Right ventricle myocardium inferior (tissue), 1 donor: ENCODE results near the gene RAD9A. TPM values are rescaled to one million over a fixed set of nuclear protein-coding genes. Genes with fewer than 3 reads are reported as not detected.
"Not testable (repeated sequence)": the region's sequence is repeated elsewhere in the genome, so short reads cannot be mapped to it uniquely, and the experiment has no call there.

Source experiments
- ATAC-seq: fragments of 200-7000 bp; cut with Tn5 transposase; one replicate; pipeline ENCODE4 v1.9.1; 2020; ENCODE audit warnings: mild to moderate bottlenecking, moderate library complexity
- DNase-seq: peaks from one replicate; pipeline ENCODE4 v3.0.0; 2021; ENCODE audit errors: missing footprints
- intact Hi-C: fragments of 100-400 bp; cut with DNase I; formaldehyde crosslinking; loops from one replicate; pipeline ENCODE4 v1.11.0; 2022
- total RNA-seq: library from RNA; stranded (reverse); fragmentation: NEBNext Ultra II Directional; extraction: Animal tissue kit (Norgen Biotek cat#: 25700); gene quantifications from one replicate; pipeline ENCODE4 v1.2.1, GENCODE V29; 2021
- donor health status: DM: no; HTN: yes; CAD: no; lungs with severe emphysema.

RAD9A gene
- total RNA-seq, 1 donor from 2014 or later, result 6.9 TPM

DNA sequence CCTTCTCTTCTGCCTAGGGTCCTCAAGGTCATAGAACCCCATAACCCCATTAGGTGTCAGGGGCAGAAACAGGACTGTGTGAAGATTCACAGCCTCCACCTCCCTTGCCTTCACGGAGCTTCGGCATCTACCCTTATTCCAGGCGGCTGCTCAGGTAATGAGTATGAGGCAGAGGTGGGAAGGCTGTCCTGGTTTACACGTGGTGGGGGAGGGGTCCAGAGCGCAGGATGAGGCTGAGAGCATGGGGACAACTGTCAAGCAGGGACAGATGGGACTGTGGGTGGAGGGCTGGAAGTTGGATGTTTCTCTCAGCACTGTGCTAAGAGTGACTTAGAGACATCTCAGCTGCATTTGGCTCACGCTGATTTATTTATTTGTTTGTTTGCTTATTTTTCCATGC is 4.3 kb upstream of the RAD9A start:
- ATAC-seq (no peak), DNase-seq (no peak)
- intact Hi-C loops, result no loop called here

DNA sequence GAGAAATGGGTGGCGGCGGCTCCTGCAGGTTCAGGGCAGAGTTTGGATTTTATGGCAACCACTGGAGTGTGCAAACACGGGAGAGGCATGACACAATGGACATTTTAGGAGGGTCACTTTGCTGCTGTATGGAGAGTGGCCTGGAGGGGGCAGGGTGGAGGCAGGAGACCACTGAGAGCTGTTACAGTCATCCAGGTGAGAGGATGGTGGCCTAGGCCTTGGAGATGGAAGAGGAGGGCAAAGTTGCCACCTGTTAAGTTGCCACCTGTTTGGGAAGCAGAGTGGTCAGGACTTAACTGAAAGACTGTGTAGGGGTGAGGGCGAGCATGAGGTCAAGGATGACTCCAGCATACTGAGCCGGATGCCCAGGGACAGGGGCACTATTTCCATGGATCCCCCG is 2.3 kb upstream of the RAD9A start:
- intact Hi-C loops, result no loop called here
- ATAC-seq (no peak), DNase-seq (no peak)

DNA sequence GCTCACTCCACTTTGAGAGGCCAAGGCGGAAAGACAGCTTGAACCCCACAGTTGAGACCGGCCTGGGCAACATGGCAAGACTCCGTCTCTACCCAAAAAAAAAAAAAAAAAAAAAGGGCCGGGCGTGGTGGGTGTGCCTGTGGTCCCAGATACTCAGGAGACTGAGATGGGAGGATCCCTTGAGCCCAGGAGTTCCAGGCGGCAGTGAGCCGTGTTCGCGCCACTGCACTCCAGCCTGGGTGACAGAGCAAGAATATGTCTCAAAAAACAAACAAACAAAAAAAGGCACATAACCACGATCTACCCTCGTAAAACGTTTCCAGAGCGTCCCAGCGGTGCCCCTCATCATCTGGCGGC is 861 bp upstream of the RAD9A start:
- DNase-seq (no peak), ATAC-seq (no peak)
- intact Hi-C loops, result loop anchor here (2.0 kb wide), 1 partner anchor 116 kb away; no protein-coding TSS in a partner anchor

DNA sequence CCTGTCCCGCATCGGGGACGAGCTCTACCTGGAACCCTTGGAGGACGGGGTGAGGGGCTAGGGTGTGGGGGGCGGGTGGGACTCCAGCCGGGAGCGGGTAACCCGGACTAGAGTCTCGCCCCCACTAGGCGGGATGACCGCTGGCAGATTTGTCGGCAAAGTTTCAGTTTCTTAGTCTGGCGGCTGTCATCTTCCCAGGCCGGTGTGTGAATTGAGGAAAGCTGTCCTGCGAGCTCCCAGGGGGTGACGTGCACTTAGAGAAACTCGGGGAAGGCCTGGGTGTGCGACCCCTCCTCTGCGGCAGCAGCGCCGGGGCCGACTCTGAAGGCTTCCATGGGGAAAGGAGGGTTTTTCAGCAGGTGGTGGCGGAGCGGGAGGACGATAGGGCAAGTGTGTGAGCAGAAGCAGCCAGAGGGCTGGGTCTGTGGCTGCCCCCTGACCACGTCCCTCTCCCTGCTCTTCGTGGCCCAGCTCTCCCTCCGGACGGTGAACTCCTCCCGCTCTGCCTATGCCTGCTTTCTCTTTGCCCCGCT is 463 bp downstream of the RAD9A start:
- ATAC-seq (no peak), DNase-seq (no peak)
- intact Hi-C loops, result no loop called here

DNA sequence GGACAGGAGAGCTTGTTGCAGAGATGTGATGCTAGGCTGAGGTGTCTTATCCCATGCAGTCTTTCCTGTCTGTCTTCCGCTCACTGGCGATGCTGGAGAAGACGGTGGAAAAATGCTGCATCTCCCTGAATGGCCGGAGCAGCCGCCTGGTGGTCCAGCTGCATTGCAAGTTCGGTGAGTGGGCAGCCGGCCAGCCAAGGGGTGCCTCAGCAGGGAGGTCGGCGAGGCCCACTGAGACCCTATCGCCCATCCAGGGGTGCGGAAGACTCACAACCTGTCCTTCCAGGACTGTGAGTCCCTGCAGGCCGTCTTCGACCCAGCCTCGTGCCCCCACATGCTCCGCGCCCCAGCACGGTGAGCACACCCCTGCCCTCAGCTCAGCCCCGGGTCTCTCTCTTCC is 1.7 kb downstream of the RAD9A start:
- no peak for ATAC-seq
- intact Hi-C loops, result no loop called here
- no peak for DNase-seq

DNA sequence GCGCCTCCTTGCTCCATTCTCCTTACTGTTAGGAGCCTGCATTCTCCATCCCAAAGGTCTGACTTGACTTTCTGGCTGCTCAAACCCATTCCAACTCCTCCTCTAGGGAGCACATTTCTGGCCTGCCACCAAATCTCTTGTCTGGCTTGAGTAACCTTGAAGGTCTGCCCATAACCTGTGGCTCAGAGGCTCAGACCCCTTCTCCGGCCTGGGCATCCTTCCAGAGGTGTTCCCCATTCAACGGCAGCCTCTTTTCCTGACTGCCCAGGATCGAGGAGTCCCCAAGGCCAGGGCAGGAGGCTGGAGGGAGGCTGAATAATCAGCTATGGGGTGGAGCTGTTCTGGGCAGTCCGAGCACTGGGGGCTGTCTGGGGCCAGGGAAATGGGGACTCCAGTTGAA is 2.2 kb downstream of the RAD9A start:
- no peak for DNase-seq
- no peak for ATAC-seq
- intact Hi-C loops, result no loop called here

DNA sequence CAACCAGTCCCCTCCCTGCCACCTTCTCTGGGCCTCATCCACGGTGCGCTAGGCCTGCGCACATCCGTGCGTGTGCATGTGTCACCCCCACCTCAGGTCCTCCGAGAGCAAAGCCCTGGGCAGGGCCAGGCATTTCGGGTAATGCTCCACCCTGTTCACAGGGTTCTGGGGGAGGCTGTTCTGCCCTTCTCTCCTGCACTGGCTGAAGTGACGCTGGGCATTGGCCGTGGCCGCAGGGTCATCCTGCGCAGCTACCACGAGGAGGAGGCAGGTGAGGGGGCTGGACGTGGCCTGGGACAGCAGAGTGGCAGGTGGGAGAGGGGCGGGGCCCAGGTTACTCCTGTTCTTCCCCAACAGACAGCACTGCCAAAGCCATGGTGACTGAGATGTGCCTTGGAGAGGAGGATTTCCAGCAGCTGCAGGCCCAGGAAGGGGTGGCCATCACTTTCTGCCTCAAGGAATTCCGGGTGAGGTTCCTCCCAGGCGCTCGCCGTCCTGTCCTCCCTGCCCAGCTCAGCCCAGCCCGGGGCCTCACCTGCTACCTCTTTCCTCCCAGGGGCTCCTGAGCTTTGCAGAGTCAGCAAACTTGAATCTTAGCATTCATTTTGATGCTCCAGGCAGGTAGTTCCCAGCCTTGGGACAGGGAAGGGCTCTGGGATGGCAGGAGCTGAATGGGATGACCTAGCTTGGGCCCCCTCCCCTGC is 3.9 kb downstream of the RAD9A start:
- no peak for ATAC-seq
- intact Hi-C loops, result no loop called here
- no peak for DNase-seq

DNA sequence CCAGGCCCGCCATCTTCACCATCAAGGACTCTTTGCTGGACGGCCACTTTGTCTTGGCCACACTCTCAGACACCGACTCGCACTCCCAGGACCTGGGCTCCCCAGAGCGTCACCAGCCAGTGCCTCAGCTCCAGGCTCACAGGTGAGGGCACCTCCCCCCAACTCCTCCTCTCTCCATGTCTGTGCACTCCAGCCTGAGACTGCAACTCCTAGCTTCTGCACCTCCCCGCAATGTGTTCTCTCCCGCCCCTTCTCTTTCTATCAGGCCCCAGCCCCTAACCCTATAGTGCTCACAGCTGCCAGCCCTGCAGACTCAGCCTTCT is 4.4 kb downstream of the RAD9A start:
- no peak for ATAC-seq
- intact Hi-C loops, result no loop called here
- no peak for DNase-seq

DNA sequence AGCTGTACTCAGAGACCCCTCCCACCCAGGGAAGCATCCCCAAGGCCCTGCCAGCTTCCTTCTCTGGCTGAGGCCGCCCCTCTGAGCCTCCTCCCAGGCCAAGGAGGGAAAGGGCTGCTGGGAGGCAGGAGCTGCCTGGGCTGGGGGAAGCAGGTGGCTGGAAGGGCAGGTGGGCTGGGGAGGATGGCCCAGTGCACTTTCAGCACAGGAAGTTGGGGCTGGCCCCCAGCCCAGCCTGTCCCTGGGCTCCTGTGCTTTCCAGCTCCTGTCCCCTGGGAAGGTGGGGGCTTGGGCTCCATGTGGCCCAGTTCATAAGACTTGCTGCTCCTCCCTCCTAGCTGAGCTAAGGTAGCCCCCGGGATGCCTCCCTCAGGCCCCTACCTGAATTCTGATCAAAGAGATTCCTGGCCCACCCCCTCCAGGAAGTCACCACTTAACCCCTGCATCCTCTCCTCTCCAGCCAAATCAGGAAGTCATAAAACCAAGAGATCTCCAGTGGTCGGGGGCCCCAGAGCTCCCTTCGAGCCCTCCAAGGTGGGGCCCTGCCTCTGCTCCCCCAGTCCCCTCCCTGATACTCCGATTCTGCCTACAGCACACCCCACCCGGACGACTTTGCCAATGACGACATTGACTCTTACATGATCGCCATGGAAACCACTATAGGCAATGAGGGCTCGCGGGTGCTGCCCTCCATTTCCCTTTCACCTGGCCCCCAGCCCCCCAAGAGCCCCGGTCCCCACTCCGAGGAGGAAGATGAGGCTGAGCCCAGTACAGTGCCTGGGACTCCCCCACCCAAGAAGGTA is 5.0 kb downstream of the RAD9A start:
- no peak for DNase-seq
- intact Hi-C loops, result no loop called here
- ATAC-seq, result no peak

DNA sequence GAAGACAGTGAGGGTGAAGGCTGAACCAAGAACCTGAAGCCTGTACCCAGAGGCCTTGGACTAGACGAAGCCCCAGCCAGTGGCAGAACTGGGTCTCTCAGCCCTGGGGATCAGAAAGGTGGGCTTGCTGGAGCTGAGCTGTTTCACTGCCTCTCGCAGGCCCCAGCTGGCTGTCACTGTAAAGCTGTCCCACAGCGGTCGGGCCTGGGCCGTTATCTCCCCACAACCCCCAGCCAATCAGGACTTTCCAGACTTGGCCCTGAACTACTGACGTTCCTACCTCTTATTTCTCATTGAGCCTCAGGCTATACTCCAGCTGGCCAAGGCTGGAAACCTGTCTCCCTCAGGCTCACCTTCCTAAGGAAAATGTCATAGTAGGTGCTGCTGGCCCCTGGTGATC is 5.8 kb downstream of the RAD9A start:
- no peak for DNase-seq

DNA sequence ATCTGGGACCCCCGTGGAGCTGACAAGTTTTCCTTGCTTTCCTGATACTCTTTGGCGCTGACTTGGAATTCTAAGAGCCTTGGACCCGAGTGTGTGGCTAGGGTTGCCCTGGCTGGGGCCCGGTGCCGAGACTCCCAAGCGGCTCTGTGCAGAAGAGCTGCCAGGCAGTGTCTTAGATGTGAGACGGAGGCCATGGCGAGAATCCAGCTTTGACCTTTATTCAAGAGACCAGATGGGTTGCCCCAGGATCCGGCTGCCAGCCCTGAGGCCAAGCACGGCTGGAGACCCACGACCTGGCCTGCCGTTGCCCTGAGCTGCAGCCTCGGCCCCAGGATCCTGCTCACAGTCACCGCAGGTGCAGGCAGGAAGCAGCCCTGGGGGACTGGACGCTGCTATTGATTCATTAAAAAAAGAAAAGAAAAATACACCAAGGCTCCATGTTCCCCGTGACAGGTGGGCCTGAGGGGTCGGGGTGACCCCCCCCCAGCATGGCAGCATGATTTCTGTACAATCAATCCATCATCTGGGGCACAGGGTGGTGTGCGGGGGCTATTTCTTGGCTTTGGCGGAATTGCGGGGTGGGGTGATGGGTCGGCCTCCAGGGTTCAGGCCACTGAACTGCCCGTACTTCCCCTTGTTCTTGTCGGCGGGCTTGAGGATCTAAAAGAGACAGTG is 6.3 kb downstream of the RAD9A start:
- DNase-seq (no peak), ATAC-seq (no peak)
- intact Hi-C loops, result no loop called here

More for the DNA sequence above, 5.8 kb downstream of the RAD9A start:
- intact Hi-C loops, result no loop called here
- ATAC-seq, result no peak

DNA sequence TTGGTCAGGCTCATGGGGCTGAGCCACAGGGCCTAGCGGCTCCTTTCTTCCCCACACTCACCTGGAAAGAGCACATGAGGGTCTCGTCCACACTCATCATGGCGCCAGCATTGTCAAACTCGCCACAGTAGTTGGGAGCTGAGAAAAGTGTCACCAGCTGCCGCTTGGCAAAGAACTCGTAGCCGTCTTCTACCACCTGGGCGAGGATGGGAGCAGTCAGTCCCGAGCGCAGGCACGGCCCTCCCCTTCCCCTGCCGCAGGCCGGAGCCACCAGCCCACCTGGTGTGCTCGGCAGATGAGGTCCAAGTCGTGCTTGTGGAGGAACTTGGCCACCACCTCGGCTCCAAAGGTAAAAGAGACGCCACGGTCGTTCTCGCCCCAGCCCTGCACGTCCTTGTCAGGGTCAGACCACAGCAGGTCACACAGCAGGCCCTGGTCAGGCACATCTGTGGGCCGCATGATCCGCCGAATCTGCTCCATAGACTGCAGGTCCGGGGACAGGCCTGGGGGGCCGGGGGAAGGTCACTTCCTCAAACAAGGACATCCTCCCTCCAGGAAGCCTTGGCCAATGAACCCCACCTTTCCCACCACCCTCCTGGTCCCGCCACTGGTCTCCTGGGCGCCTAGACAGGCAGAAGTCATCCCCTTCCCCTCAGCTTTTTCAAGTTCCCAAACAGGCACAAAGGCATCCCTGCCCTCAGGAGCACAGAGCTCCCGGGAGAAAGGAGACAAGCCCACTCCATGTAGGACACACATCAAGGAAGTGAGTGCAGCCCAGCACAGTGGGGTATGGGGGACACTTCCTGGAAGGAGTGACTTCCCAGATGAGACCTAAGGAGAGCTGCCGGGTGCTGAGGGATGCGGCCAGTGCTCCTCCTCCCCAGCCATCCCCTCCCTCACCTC is 7.1 kb downstream of the RAD9A start:
- DNase-seq, result no peak
- intact Hi-C loops, result no loop called here
- no peak for ATAC-seq

DNA sequence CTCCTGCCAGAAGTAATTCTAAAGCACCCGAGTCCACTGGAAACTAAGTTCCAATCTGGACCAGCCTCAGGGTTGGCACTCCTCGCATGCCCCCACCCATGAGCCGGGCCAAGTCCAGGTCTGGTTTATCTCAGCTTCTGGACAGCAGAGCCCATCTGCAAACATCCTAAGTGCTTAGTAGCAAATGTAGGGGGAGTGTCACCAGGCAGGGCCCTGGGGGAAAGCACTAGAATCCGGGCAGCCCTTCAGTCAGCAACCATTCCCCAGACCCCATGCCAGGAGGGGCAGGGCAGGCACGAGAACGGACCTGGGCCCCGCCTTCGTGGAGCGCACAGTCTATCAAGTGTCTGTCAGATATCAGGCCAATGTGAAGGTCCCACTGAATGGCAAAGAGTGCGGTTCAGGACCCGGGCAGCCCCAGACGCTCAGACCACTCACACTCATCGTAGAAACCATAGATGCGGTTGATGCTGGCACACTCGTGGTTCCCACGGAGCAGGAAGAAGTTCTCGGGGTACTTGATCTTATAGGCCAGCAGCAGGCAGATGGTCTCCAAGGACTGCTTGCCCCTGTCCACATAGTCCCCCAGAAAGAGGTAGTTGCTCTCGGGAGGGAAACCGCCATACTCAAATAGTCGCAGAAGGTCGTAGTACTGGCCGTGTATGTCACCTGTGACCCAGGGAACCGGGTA is 8.6 kb downstream of the RAD9A start:
- ATAC-seq (peak; percentile 2), DNase-seq (no peak)
- intact Hi-C loops, result loop anchor here (5.0 kb wide), 1 partner anchor 67 kb away; the partner anchor contains the start of gene TMEM134

DNA sequence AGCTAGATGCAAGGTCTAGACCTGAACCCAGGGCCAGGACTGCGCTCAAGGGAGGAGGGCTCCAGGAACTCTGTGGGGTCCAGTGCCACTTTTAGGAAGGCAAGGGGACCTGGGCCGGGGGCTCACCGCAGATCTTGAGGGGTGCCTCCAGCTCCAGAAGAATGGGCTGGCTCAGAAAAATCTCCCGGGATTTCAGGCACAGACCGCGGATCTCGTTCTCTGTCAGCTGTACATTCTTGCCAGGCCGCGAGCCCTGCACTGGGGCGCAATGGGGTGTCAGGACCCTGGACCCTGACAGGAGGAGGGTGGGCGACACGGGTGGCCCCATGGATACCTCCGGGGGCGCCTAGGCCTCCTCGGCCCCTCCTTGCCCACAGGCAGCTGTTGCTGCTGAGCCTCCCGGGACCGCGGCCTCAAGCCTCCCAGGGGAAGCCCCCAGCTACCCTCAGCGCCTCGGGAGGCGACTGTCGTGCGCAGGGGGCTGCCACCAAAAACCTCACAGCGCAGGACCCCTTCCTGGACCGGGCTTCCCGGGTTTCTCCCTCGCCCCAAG is 9.2 kb downstream of the RAD9A start:
- no peak for ATAC-seq
- intact Hi-C loops, result loop anchor here (1.0 to 5.0 kb wide), 2 partner anchors 66 to 182 kb away; partner anchors contain the start of genes GSTP1 and TMEM134
- DNase-seq, result no peak

DNA sequence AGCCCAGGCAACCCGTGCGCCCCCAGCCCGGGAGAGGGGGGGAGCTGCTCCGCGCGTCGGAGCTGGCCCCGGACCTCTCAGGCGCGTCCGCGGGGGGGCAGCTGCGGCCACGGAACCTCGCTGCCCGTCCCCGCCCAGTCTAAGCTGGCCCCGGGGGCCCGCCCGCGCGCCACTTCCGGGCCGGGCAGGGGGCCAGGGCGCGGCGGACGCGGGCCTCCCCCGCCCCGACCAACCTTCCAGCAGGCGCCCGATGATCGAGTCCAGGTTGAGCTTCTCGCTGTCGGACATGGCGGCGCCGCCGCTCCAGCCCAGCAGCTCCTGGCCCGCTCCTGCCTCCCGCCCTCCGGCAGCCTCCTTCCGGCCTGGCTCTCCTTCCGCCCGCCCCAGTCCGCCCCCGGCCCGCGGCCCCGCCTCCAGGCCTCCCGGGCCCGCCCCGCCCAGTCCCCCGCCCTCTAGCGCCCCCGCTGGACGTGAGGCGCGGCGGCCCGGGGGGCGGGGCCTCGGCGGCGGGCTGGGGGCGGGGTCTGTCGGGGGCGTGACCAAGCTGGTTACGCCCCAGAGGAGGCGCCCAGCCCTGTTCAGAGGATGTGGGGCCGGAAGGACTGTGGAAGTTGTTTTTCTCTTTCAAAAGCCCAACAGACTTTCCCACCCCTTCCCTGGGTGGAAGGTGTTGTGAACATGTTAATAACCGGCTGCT is 9.9 kb downstream of the RAD9A start, which contains the start of gene PPP1CA:
PPP1CA (minus strand) TSS at position 364 of the 697 bp plus-strand sequence; CDS start at position 288, 76 bp downstream.
- intact Hi-C loops, result loop anchor here (1.0 to 5.0 kb wide), 3 partner anchors 15 to 182 kb away; partner anchors contain the start of genes GSTP1 and TMEM134
- ATAC-seq, result peak; percentile 91
- DNase-seq, result peak; percentile 95

DNA sequence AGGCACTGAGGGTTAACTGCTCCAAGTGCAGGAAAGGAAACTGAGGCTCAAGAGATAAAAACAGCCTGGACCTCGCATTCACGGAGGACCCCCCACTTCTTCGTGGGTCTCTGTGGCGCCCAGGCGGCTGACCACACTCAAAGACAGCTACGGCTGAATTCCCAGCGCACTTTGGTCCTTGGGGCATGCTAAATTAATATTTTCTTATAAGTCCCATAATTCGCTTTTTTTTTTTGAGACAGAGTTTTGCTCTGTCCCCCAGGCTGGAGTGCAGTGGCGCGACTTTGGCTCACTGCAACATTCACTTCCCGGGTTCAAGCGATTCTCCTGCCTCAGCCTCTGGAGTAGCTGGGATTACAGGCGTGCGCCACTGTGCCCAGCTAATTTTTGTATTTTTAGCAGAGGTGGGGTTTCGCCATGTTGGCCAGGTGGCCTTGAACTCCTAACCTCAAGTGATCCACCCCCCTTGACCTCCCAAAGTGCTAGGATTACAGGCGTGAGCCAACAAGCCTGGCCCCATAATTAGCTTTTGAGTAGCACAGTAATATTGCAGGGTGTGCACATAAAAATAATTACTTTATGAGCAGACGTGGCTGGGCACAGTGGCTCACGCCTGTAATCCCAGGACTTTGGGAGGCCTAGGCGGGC is 10.5 kb downstream of the RAD9A start:
- DNase-seq, ATAC-seq: not testable (repeated sequence)
- intact Hi-C loops, result loop anchor here (2.0 to 5.0 kb wide), 2 partner anchors 14 to 65 kb away; partner anchors contain the start of gene TMEM134
